Caco-2 (cell line): ENCODE data around the gene COG4. TPM values are rescaled to one million over a fixed set of nuclear protein-coding genes. Genes with fewer than 3 reads are reported as not detected.

Experiments
- Bru-seq: library from RNA; stranded (reverse); fragments of 400-500 nt; gene quantifications from one replicate; lab custom pipeline; 2021; lab: Mats Ljungman, UMichigan
- BruChase-seq, 2 experiments: library from RNA; stranded (reverse); fragments of 400-500 nt; gene quantifications; one replicate each; lab custom pipeline; 2021; lab: Mats Ljungman, UMichigan
- BruUV-seq: library from RNA; stranded (reverse); fragments of 400-500 nt; replicated peaks from 2 replicates; lab custom pipeline; 2021; lab: Mats Ljungman, UMichigan
- CTCF ChIA-PET: fragments of 300-600 bp; sonication (Branson Sonifier 250); formaldehyde crosslinking; loops from one replicate; lab custom pipeline; 2022; ENCODE audit warnings: antibody characterized with exemption; lab: Charles Lee
- POLR2A ChIA-PET: fragments of 300-600 bp; sonication (Branson Sonifier 250); formaldehyde crosslinking; loops from one replicate; lab custom pipeline; 2022; ENCODE audit warnings: antibody characterized with exemption; lab: Charles Lee
- DNase-seq, 2 experiments: peaks; one replicate each; pipeline versions ENCODE4 v3.0.0 to v3.0.0-alpha.2; 2020 to 2022
- H3K27me3 ChIP-seq: replicated peaks from 2 replicates; pipeline ENCODE4 v1.6.0; 2011; ENCODE audit warnings: low read length; ENCODE audit not compliant: control insufficient read depth, insufficient read depth
- H3K36me3 ChIP-seq: 2 replicates; pipeline ENCODE4 v1.5.1; 2011; ENCODE audit warnings: low read length; ENCODE audit not compliant: control insufficient read depth, insufficient read depth
- H3K4me1 ChIP-seq: fragments of 250-450 bp; sonication (Bioruptor Pico); 2 replicates; pipeline ENCODE4 v1.5.1; 2020; ENCODE audit warnings: mild to moderate bottlenecking
- H3K4me3 ChIP-seq: 2 replicates; pipeline ENCODE4 v1.5.1; 2011; ENCODE audit warnings: low read depth, mild to moderate bottlenecking, control low read depth, low read length
- H3K9me3 ChIP-seq: fragments of 250-450 bp; sonication (Bioruptor Pico); 2 replicates; pipeline ENCODE4 v1.5.1; 2020; ENCODE audit warnings: mild to moderate bottlenecking, moderate library complexity
- H3K27ac Mint-ChIP-seq: one replicate; pipeline ENCODE4 v1.8.0; 2022; ENCODE audit warnings: mixed read lengths; ENCODE audit not compliant: unreplicated experiment
- H3K27me3 Mint-ChIP-seq: one replicate; pipeline ENCODE4 v1.8.0; 2022; ENCODE audit warnings: mixed read lengths; ENCODE audit not compliant: insufficient read depth, unreplicated experiment
- H3K36me3 Mint-ChIP-seq: one replicate; pipeline ENCODE4 v1.8.0; 2022; ENCODE audit warnings: mild to moderate bottlenecking, mixed read lengths; ENCODE audit not compliant: insufficient read depth, unreplicated experiment
- H3K4me1 Mint-ChIP-seq: one replicate; pipeline ENCODE4 v1.8.0; 2022; ENCODE audit warnings: low read depth, mixed read lengths; ENCODE audit not compliant: unreplicated experiment
- H3K4me3 Mint-ChIP-seq: one replicate; pipeline ENCODE4 v1.8.0; 2022; ENCODE audit warnings: mild to moderate bottlenecking, moderate library complexity, mixed read lengths; ENCODE audit not compliant: unreplicated experiment
- H3K9me3 Mint-ChIP-seq: one replicate; pipeline ENCODE4 v1.8.0; 2022; ENCODE audit warnings: mixed read lengths; ENCODE audit not compliant: unreplicated experiment
- intact Hi-C: fragments of 100-400 bp; cut with micrococcal nuclease; formaldehyde crosslinking; loops from one replicate; pipeline ENCODE4 v1.10.0; 2022; ENCODE audit not compliant: unreplicated experiment
- long read RNA-seq: library from polyadenylated mRNA; stranded (forward); transcript quantifications from one replicate; pipeline ENCODE4 v2.0.0, GENCODE V29; 2022
- total RNA-seq: library from RNA; stranded (reverse); gene quantifications from 2 replicates; pipeline ENCODE4 v1.2.3, GENCODE V29; 2022
- TF ChIP-seq, protein P1 (sequence below), 2 experiments: fragments of 200-600 bp in 1 of 2; IDR thresholded peaks; 1 replicate in 1 of 2; 2 replicates in 1 of 2; pipeline versions ENCODE4 v1.5.1 to v1.8.0; 2011 to 2022; ENCODE audit warnings: antibody characterized with exemption in 1 of 2, control low read depth in 1 of 2, inconsistent platforms in 1 of 2, low read depth in 1 of 2, low read length in 1 of 2, mild to moderate bottlenecking in 1 of 2, moderate library complexity in 1 of 2; ENCODE audit not compliant: insufficient read depth in 1 of 2, severe bottlenecking in 1 of 2, unreplicated experiment in 1 of 2

COG4 gene
- total RNA-seq (88.5 and 90.3 TPM in 2 replicates), Bru-seq, nascent RNA (percentile 69 among the genes with signal in this experiment), BruChase-seq, experiment 1, labeled RNA remaining after a 2-hour chase (percentile 72 among the genes with signal in this experiment), BruChase-seq, experiment 2, labeled RNA remaining after a 6-hour chase (percentile 75 among the genes with signal in this experiment)
- long read RNA-seq, transcript COG4-201 (19 exons, 2,833 nt) = major isoform, 178 of 244 reads
- long read RNA-seq, partial matches to known transcripts = 14 of 244 reads
- long read RNA-seq, other reads (novel, unspliced or antisense) = 50 of 244 reads

DNA sequence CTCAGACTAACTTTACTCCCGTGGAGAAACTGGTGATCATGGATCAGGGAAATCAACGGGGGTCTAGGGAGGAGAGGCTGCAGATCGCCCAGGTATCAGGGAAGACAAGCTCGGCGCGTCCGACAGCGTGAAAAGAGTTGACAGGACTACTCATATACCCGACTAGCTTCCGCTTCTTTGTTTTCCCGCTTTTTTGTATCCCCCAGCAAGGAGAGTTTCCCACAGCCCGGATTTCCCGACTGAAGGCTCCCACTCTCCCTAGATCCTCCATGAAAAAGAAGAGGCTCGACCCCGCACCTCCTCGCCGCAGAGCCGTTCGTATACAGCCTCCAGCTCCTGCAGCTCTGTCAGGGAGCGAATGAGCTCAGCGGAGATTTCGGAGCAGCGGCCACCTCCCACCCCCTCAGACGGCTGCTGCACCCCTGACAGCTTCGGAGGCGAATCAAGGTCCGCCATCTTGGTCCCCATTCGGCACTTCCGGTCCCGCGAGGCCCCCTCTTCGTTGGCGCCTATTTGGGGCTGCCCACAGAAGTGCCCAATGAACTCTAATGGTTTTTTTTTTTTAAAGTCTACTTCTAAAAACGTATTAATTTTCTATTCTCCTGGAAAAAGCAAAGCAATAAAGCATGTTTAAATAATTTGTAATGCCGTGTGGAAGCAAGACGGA is at the start of gene COG4:
Gene COG4 (minus strand): TSS at position 479 of the 667 bp plus-strand sequence. CDS start 11 bp downstream, at position 468.
- Histone ChIP-seq H3K27me3 (no peaks in the 10 kb centered on the region), H3K4me3 (peak within 1 kb of the TSS; percentile 93), H3K4me1 (peaks cover 24% of the 10 kb centered on the region), H3K9me3 (no peaks in the 10 kb centered on the region), H3K36me3 (no peaks in the 10 kb centered on the region)
- H3K4me3 Mint-ChIP-seq = peak within 1 kb of the TSS; percentile 98
- H3K36me3 Mint-ChIP-seq = peaks cover 51% of the 10 kb centered on the region
- TF ChIP-seq, protein P1, sequence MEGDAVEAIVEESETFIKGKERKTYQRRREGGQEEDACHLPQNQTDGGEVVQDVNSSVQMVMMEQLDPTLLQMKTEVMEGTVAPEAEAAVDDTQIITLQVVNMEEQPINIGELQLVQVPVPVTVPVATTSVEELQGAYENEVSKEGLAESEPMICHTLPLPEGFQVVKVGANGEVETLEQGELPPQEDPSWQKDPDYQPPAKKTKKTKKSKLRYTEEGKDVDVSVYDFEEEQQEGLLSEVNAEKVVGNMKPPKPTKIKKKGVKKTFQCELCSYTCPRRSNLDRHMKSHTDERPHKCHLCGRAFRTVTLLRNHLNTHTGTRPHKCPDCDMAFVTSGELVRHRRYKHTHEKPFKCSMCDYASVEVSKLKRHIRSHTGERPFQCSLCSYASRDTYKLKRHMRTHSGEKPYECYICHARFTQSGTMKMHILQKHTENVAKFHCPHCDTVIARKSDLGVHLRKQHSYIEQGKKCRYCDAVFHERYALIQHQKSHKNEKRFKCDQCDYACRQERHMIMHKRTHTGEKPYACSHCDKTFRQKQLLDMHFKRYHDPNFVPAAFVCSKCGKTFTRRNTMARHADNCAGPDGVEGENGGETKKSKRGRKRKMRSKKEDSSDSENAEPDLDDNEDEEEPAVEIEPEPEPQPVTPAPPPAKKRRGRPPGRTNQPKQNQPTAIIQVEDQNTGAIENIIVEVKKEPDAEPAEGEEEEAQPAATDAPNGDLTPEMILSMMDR (IDR thresholded peaks at IDR 0.05; ENCODE audit: insufficient read depth in 1 of 2, low read depth in 1 of 2, low read length in 1 of 2, severe bottlenecking in 1 of 2, unreplicated experiment in 1 of 2) = no peak
- H3K27ac Mint-ChIP-seq = peak within 1 kb of the TSS; percentile 99
- ChIA-PET CTCF (no interaction called here), POLR2A (interaction anchor here (0.6 to 1.6 kb wide), 6 partner anchors 70 to 249 kb away, joined by 3 to 18 read pairs (median 6); partner anchors contain the start of gene DDX19A)
- peaks cover 19% of the 10 kb centered on the region for H3K4me1 Mint-ChIP-seq
- BruUV-seq = TSS peak; percentile 86
- DNase-seq = peak; percentile 92 to 93
- no peaks in the 10 kb centered on the region for H3K27me3 Mint-ChIP-seq
- intact Hi-C loops = loop anchor here (1.0 kb wide), 1 partner anchor 177 kb away; the partner anchor contains the start of gene DDX19A
- H3K9me3 Mint-ChIP-seq = no peaks in the 10 kb centered on the region

GRCh38 chr16:70572926-70573270 is 49.5 kb upstream of the COG4 start:
- H3K27me3 ChIP-seq = no peaks in the 10 kb centered on the region
- H3K4me3 ChIP-seq = no peak overlapping the region
- no peaks in the 10 kb centered on the region for H3K9me3 ChIP-seq
- no peak overlapping the region for H3K27ac Mint-ChIP-seq
- no peaks in the 10 kb centered on the region for H3K27me3 Mint-ChIP-seq
- no peaks in the 10 kb centered on the region for H3K4me1 Mint-ChIP-seq
- no peaks in the 10 kb centered on the region for H3K9me3 Mint-ChIP-seq
- no peaks in the 10 kb centered on the region for H3K4me1 ChIP-seq
- no peak for DNase-seq
- ChIA-PET CTCF (interaction anchor here (1.4 kb wide), 1 partner anchor 81 kb away, joined by 4 read pairs; no protein-coding TSS in a partner anchor), POLR2A (interaction anchor here (0.5 kb wide), 1 partner anchor 193 kb away, joined by 4 read pairs; no protein-coding TSS in a partner anchor)
- intact Hi-C loops = no loop called here
- TF ChIP-seq, protein P1 (IDR thresholded peaks at IDR 0.05; ENCODE audit: insufficient read depth in 1 of 2, low read depth in 1 of 2, low read length in 1 of 2, severe bottlenecking in 1 of 2, unreplicated experiment in 1 of 2) = no peak
- peaks cover 99% of the 10 kb centered on the region for H3K36me3 Mint-ChIP-seq
- peaks cover 17% of the 10 kb centered on the region for H3K36me3 ChIP-seq
- BruUV-seq = no TSS peak
- no peak overlapping the region for H3K4me3 Mint-ChIP-seq
